ENCODE results near the gene ZNF429. TPM values are rescaled to one million over a fixed set of nuclear protein-coding genes. Genes with fewer than 3 reads are reported as not detected.

ZNF429 gene
- total RNA-seq, 2 experiments from 2014 or later = 8.0 to 9.2 TPM

DNA sequence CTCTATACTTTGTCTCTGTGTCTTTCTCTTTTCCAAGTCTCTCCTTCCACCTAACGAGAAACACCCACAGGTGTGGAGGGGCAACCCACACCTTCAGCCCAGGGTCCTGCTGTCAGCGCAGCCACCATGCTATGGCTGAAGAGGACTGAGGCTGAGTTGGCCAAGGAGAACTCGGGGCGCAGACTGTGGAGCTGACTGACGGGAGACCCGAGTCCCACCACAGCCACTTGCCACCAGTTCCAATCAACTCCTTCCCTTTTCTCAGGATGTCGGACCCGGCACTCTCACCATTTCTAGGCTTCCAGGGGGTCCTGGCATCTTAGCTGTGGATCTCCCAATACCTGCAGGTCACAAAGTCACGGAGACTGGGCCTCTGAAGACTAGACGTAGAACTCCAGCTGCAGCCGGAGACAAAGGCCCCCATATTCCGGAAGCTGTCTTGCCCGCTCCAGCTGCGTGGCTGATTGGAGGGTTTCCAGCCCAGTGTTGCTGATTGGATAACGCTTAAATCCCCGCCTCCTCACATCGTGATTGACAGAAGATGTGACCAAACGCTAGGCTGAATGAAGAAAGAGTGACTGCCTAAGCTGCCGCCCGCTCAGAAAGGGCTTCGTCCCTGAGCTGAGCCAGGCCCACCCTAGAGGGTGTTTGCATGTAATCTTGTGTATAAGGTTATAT, 63.6 kb downstream of the ZNF429 start:
- no peaks in the 10 kb centered on the region for H3K27me3 Mint-ChIP-seq
- H3K27ac ChIP-seq (ENCODE audit: low read depth in 1 of 2, low read length in 2 of 2) = peak overlapping the region; percentile 47 to 56

DNA sequence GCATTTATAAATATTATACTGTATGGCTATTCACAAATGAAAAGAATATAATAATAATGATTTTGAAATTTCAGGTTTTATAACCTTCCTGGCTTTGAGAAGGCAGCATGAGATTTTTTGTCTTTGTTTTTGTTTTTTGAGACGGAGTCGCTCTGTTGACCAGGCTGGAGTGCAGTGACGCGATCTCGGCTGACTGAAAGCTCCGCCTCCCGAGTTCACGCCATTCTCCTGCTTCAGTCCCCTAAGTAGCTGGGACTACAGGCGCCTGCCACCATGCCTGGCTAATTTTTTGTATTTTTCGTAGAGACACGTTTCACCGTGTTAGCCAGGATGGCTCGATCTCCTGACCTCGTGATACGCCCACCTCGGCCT, 64.1 kb downstream of the ZNF429 start:
- ChIA-PET POLR2A (interaction anchor here (0.9 to 4.2 kb wide), 33 partner anchors 9 to 1901 kb away, joined by 3 to 130 read pairs (median 5); partner anchors contain the start of genes ZNF100, ZNF101, ZNF429 and ZNF43), CTCF (no interaction called here)
- DNase-seq (peak in 11 of 14 experiments; percentile 7 to 83 (median 64)), ATAC-seq (ENCODE audit: poor library complexity) (peak; percentile 64)
- Histone ChIP-seq H3K9me3 (ENCODE audit: control insufficient read depth in 1 of 2, insufficient read depth in 1 of 2, low read length in 2 of 2) (peaks cover 0 to 47% of the 10 kb centered on the region in 2 experiments), H3K4me3 (ENCODE audit: low read length) (peak overlapping the region; percentile 81), H3K36me3 (ENCODE audit: insufficient read depth, low read length) (no peaks in the 10 kb centered on the region), H3K27ac (ENCODE audit: low read depth in 1 of 2, low read length in 2 of 2) (peak overlapping the region; percentile 47 to 50), H3K27me3 (ENCODE audit: control insufficient read depth in 1 of 2, insufficient read depth in 2 of 2, low read length in 2 of 2) (no peaks in the 10 kb centered on the region), H3K4me1 (ENCODE audit: insufficient read depth, low read length) (no peaks in the 10 kb centered on the region)
- H3K9me3 Mint-ChIP-seq = peaks cover 2% of the 10 kb centered on the region
- peaks cover 34% of the 10 kb centered on the region for H3K4me1 Mint-ChIP-seq (ENCODE audit: low read depth)
- H3K36me3 Mint-ChIP-seq (ENCODE audit: low read depth) = peaks cover 33% of the 10 kb centered on the region
- intact Hi-C loops (cut with DNase I, micrococcal nuclease) = loop anchor here (1.0 to 5.0 kb wide), 3 partner anchors 35 to 64 kb away; partner anchors contain the start of gene ZNF429 (in 2 of the 2)
- no peaks in the 10 kb centered on the region for H3K27me3 Mint-ChIP-seq
- TF ChIP-seq, protein P1, sequence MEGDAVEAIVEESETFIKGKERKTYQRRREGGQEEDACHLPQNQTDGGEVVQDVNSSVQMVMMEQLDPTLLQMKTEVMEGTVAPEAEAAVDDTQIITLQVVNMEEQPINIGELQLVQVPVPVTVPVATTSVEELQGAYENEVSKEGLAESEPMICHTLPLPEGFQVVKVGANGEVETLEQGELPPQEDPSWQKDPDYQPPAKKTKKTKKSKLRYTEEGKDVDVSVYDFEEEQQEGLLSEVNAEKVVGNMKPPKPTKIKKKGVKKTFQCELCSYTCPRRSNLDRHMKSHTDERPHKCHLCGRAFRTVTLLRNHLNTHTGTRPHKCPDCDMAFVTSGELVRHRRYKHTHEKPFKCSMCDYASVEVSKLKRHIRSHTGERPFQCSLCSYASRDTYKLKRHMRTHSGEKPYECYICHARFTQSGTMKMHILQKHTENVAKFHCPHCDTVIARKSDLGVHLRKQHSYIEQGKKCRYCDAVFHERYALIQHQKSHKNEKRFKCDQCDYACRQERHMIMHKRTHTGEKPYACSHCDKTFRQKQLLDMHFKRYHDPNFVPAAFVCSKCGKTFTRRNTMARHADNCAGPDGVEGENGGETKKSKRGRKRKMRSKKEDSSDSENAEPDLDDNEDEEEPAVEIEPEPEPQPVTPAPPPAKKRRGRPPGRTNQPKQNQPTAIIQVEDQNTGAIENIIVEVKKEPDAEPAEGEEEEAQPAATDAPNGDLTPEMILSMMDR (IDR thresholded peaks at IDR 0.05) = no peak
- H3K4me3 Mint-ChIP-seq = peak overlapping the region; percentile 100
- peak overlapping the region; percentile 99 for H3K27ac Mint-ChIP-seq

More for the DNA sequence above, 63.6 kb downstream of the ZNF429 start:
- peak overlapping the region; percentile 99 for H3K27ac Mint-ChIP-seq
- ATAC-seq (ENCODE audit: poor library complexity) (peak; percentile 96), DNase-seq (peak; percentile 48 to 97 (median 76))
- POLR2A ChIA-PET = interaction anchor here (0.6 to 4.2 kb wide), 35 partner anchors 8 to 1901 kb away, joined by 3 to 130 read pairs (median 5); partner anchors contain the start of genes ZNF100, ZNF101, ZNF429 and ZNF43
- CTCF ChIA-PET = no interaction called here
- Histone ChIP-seq H3K27me3 (ENCODE audit: control insufficient read depth in 1 of 2, insufficient read depth in 2 of 2, low read length in 2 of 2) (no peaks in the 10 kb centered on the region), H3K36me3 (ENCODE audit: insufficient read depth, low read length) (no peaks in the 10 kb centered on the region), H3K4me1 (ENCODE audit: insufficient read depth, low read length) (no peaks in the 10 kb centered on the region), H3K4me3 (ENCODE audit: low read length) (peak overlapping the region; percentile 81), H3K9me3 (ENCODE audit: control insufficient read depth in 1 of 2, insufficient read depth in 1 of 2, low read length in 2 of 2) (peaks cover 0 to 46% of the 10 kb centered on the region in 2 experiments)
- TF ChIP-seq, protein P1 (IDR thresholded peaks at IDR 0.05) = no peak
- H3K9me3 Mint-ChIP-seq = peaks cover 2% of the 10 kb centered on the region
- peak overlapping the region; percentile 100 for H3K4me3 Mint-ChIP-seq
- intact Hi-C loops (cut with DNase I, micrococcal nuclease) = loop anchor here (1.0 to 5.0 kb wide), 3 partner anchors 36 to 64 kb away; partner anchors contain the start of gene ZNF429 (in 2 of the 2)
- H3K36me3 Mint-ChIP-seq (ENCODE audit: low read depth) = peaks cover 39% of the 10 kb centered on the region
- H3K4me1 Mint-ChIP-seq (ENCODE audit: low read depth) = peaks cover 36% of the 10 kb centered on the region

DNA sequence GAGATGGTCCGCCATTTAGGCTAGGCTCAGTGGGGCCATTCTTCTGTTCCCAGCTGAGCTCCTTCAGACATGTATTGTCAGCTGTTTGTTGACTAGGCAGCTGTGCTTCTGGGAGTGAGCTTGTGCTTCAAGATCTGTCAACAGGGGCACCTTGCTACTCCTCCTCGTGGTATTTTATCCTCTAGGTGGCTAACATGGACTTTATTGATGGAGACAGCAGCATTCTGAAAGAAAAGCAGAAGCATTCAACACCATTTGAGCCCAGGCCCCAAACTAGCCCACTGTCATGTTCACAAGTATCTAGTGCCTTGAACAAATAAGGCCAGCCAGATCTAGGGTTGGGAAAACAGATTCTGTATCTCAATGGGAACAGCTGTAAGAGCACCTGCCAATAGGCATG, 65.9 kb downstream of the ZNF429 start:
- no peak overlapping the region for H3K27ac ChIP-seq (ENCODE audit: low read depth in 1 of 2, low read length in 2 of 2)
- H3K4me3 Mint-ChIP-seq = no peak overlapping the region
- no peaks in the 10 kb centered on the region for H3K27me3 Mint-ChIP-seq
- peaks cover 0 to 53% of the 10 kb centered on the region in 2 experiments for H3K9me3 ChIP-seq (ENCODE audit: control insufficient read depth in 1 of 2, insufficient read depth in 1 of 2, low read length in 2 of 2)
- ATAC-seq (ENCODE audit: poor library complexity) = no peak
- TF ChIP-seq, protein P1 (IDR thresholded peaks at IDR 0.05) = no peak
- H3K9me3 Mint-ChIP-seq = peaks cover 4% of the 10 kb centered on the region
- H3K27me3 ChIP-seq (ENCODE audit: control insufficient read depth in 1 of 2, insufficient read depth in 2 of 2, low read length in 2 of 2) = no peaks in the 10 kb centered on the region
- peak overlapping the region; percentile 99 for H3K27ac Mint-ChIP-seq
- H3K4me1 Mint-ChIP-seq (ENCODE audit: low read depth) = peaks cover 26% of the 10 kb centered on the region
- H3K4me1 ChIP-seq (ENCODE audit: insufficient read depth, low read length) = no peaks in the 10 kb centered on the region
- H3K36me3 ChIP-seq (ENCODE audit: insufficient read depth, low read length) = no peaks in the 10 kb centered on the region
- H3K4me3 ChIP-seq (ENCODE audit: low read length) = no peak overlapping the region
- ChIA-PET CTCF (no interaction called here), POLR2A (interaction anchor here (1.0 to 4.2 kb wide), 5 partner anchors 9 to 1006 kb away, joined by 3 to 130 read pairs (median 9); partner anchors contain the start of genes ZNF429 and ZNF737)
- intact Hi-C loops (cut with DNase I, micrococcal nuclease) = no loop called here
- peaks cover 25% of the 10 kb centered on the region for H3K36me3 Mint-ChIP-seq (ENCODE audit: low read depth)
- DNase-seq = no peak

Data from CD4-positive, alpha-beta T cell (primary cell).